Small intestine (tissue), 7 donors: ENCODE measurements around the gene IFT74. TPM values are rescaled to one million over a fixed set of nuclear protein-coding genes. Genes with fewer than 3 reads are reported as not detected.
A peak's percentile ranks its signal among the peaks of the same experiment; 100 is the strongest.

Experiments used
- DNase-seq, 2 donors: peaks; one replicate each; pipeline versions ENCODE4 v3.0.0 to v3.0.0-alpha.2; 2013
- FAIRE-seq: peaks from 2 replicates; lab custom pipeline; 2012; peaks lifted over from hg19 to GRCh38; lab: Jason Lieb, UNC
- H3K27ac ChIP-seq, 3 donors: one replicate each; pipeline ENCODE4 v1.5.1; 2013; ENCODE audit warnings: low read length in 2 of 3, mild to moderate bottlenecking in 2 of 3, control low read depth in 1 of 3, inconsistent platforms in 1 of 3, low read depth in 1 of 3, moderate library complexity in 1 of 3
- H3K27me3 ChIP-seq, 3 donors: one replicate each; pipeline ENCODE4 v1.6.1; 2013; ENCODE audit warnings: low read length in 3 of 3, inconsistent platforms in 1 of 3; ENCODE audit not compliant: control insufficient read depth in 3 of 3, insufficient read depth in 3 of 3
- H3K36me3 ChIP-seq, 3 donors: one replicate each; pipeline ENCODE4 v1.6.1; 2013; ENCODE audit warnings: low read length in 3 of 3, inconsistent platforms in 1 of 3, low read depth in 1 of 3, mild to moderate bottlenecking in 1 of 3, moderate library complexity in 1 of 3; ENCODE audit not compliant: control insufficient read depth in 3 of 3, insufficient read depth in 2 of 3
- H3K4me1 ChIP-seq, 3 donors: one replicate each; pipeline ENCODE4 v1.6.1; 2013; ENCODE audit warnings: low read length in 2 of 3, inconsistent platforms in 1 of 3, low read depth in 1 of 3, mild to moderate bottlenecking in 1 of 3, moderate library complexity in 1 of 3; ENCODE audit not compliant: control insufficient read depth in 3 of 3, insufficient read depth in 2 of 3
- H3K4me3 ChIP-seq, 3 donors: one replicate each; pipeline ENCODE4 v1.5.1; 2013; ENCODE audit warnings: low read length in 3 of 3, control low read depth in 1 of 3, inconsistent platforms in 1 of 3, low read depth in 1 of 3, mild to moderate bottlenecking in 1 of 3, moderate library complexity in 1 of 3
- H3K9me3 ChIP-seq, 2 donors: one replicate each; pipeline ENCODE4 v1.6.1; 2013; ENCODE audit warnings: low read depth in 1 of 2, low read length in 1 of 2; ENCODE audit not compliant: control insufficient read depth in 2 of 2, insufficient read depth in 1 of 2
- WGBS, 3 donors: extraction: QIAGEN DNeasy Blood & Tissue Kit; methylation state at CpG; one replicate each; pipeline ENCODE4 v1.1.7; 2013; 5-methylcytosine and 5-hydroxymethylcytosine counted together
- polyA plus RNA-seq, 4 donors: library from polyadenylated mRNA; stranded (reverse) in 3 of 4; unstranded in 1 of 4; fragments of 200-250 nt in 3 of 4; fragments of 120-200 nt in 1 of 4; gene quantifications; one replicate each; pipeline versions ENCODE4 v1.2.1 to v1.2.3, GENCODE V29; 2013
- donor health status: healthy with polysubstance abuse.
- donor health status: control.
- donor health status: control.
- donor health status: Bipolar disorder and iron deficiency.
- donor health status: healthy.

Gene IFT74
- polyA plus RNA-seq, 4 donors = 4.6 to 25.5 (median 7.0) TPM

DNA sequence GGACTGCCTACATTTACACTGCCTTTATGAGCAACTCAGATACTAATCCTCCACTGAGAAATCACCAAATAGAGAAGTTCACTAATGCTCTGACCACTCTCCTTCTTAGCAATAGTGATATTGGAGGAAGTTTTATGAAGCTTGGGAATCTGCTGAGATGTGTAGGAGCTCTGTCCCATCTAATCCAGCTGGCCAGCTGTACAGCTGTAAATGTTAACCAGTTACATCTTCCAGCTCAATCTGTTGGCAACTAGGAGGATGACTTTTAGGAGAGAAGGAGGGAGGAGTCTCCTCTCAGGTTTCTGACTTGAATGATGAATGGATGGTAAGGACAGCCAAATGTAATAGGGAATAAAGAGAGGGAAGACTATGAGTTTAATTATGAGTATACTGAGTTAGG lies 85.5 kb downstream of the IFT74 start:
- Histone ChIP-seq H3K4me1 (no peaks in the 10 kb centered on the region), H3K9me3 (no peaks in the 10 kb centered on the region), H3K36me3 (peaks cover 0 to 10% (median 0%) of the 10 kb centered on the region in 3 donors), H3K4me3 (no peak overlapping the region), H3K27me3 (no peaks in the 10 kb centered on the region), H3K27ac (no peak overlapping the region)
- FAIRE-seq (no peak), DNase-seq (no peak)

DNA sequence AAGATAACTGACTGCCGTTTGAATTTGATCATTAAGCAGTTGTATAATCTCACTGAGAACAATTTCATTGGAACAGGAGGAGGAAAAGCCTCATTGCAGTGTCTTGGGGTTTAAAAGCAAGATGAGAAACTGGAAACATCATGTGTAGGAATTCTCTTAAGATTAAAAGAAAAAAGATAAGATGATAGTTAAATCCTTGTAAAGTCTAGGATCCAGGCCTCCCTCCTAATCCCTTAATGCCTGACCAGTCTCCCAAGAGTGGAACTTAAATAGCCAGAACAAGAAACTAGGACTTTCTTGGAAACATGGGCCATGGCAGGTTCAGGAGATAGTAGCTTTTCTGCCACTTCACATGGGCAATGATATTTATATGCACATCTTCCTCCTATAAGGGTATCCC lies 86.3 kb downstream of the IFT74 start:
- no peaks in the 10 kb centered on the region for H3K27me3 ChIP-seq
- DNase-seq (no peak), FAIRE-seq (no peak)
- H3K36me3 ChIP-seq = peaks cover 0 to 10% (median 0%) of the 10 kb centered on the region in 3 donors
- no peak overlapping the region for H3K4me3 ChIP-seq
- 68 to 77% (median 74%) methylated on average over 1 of the region's 1 CpG for WGBS, 3 donors
- no peak overlapping the region for H3K27ac ChIP-seq
- H3K4me1 ChIP-seq = no peaks in the 10 kb centered on the region
- H3K9me3 ChIP-seq = no peaks in the 10 kb centered on the region

DNA sequence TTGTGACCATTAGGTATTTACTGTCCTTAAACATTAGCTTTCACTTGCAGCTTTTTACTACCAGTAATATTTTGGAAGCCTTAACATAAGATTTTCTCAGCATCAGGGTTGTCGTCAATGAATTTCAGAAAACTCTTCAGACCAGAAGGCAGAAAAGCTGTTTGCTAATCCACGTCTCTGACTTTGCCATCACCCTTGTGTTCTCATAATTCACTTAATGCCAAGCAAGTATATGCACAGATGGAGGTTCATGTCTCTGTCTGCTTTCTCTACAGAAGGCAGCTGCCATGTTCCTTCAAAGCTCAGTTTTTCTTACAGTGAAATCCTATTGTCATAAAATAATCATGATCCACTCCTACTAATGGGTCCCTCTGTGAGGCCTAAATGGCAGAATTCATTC lies 87.0 kb downstream of the IFT74 start:
- Histone ChIP-seq H3K9me3 (no peaks in the 10 kb centered on the region), H3K27ac (no peak overlapping the region), H3K36me3 (peaks cover 0 to 10% (median 0%) of the 10 kb centered on the region in 3 donors), H3K4me3 (no peak overlapping the region), H3K27me3 (no peaks in the 10 kb centered on the region), H3K4me1 (no peaks in the 10 kb centered on the region)
- FAIRE-seq (no peak), DNase-seq (no peak)
- 95 to 98% (median 96%) methylated on average over 2 of the region's 2 CpGs for WGBS, 3 donors

DNA sequence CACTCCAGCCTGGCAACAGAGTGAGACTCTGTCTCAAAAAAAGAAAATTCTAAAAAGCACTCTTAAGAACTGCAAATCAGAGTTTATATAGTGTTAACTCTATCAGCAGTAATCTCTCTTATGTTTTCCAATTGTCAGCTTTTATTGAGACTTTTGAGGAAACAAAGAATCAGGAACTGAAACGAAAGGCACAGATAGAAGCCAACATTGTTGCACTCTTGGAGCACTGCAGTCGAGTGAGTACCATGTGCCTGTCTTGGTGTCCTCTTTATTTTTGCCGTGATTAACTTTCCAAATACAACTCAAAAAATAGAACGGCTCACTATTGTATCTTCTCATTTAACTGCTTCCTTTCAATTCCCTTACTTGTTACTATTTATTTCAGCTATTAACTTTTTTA lies 90.9 kb downstream of the IFT74 start:
- H3K27ac ChIP-seq = no peak overlapping the region
- H3K9me3 ChIP-seq = no peaks in the 10 kb centered on the region
- no peaks in the 10 kb centered on the region for H3K27me3 ChIP-seq
- no peak for FAIRE-seq
- H3K4me1 ChIP-seq = no peaks in the 10 kb centered on the region
- H3K4me3 ChIP-seq = no peak overlapping the region
- WGBS, 3 donors = 79 to 93% (median 90%) methylated on average over 4 of the region's 4 CpGs
- peaks cover 0 to 13% (median 0%) of the 10 kb centered on the region in 3 donors for H3K36me3 ChIP-seq
- DNase-seq = no peak

DNA sequence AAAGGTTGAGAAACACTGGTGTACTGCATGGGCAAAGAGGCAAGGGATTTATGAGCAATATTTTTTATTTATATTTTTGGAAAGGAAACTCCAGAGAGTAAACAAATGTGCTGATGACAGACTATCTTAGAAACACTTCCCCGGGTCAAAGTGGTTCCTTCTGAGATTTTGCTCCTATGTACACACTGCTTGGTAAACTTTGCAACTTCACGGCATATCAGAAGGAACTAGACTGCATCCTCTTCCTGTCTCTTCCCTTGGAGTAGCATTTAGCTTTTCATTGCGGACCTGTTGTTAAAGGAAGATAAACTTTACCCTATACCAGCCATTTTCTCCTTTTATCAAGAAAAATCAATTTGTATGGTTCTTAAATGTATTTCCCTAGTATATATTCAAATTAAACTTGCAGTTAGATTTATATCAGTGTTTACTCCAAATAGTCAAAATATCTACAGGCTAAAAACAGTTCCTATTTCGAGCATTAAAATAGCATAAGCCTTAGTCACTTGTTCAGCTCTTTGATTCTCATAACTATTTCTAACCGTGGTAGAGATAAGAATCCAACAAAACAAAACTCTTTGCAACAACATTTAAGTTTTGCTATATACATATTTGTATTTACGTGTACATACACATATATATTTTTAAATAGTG lies 97.3 kb downstream of the IFT74 start:
- 44 to 61% (median 55%) methylated on average over 6 of the region's 6 CpGs for WGBS, 3 donors
- no peaks in the 10 kb centered on the region for H3K4me1 ChIP-seq
- DNase-seq (no peak), FAIRE-seq (no peak)
- H3K36me3 ChIP-seq = peaks cover 0 to 15% (median 0%) of the 10 kb centered on the region in 3 donors
- no peaks in the 10 kb centered on the region for H3K9me3 ChIP-seq
- no peak overlapping the region for H3K27ac ChIP-seq
- no peak overlapping the region for H3K4me3 ChIP-seq
- no peaks in the 10 kb centered on the region for H3K27me3 ChIP-seq

DNA sequence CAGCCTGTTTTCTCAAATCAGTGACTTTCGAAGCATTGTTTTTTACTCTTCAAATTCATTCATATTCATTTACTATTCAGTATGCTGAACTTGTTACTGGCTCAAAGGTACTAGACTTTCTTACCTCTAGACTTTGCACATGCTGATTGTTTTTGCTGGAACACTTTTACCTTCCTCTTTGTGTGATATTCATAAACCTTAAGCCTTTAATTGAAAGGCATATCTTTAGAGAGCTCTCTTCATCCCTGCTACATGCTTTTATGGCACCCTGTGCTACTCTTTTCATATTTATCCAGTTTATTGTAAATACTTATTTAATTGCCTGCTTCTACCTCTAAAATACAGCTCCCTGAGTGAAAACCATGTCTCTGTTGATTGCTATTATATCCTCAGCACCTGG lies 97.9 kb downstream of the IFT74 start:
- Histone ChIP-seq H3K4me3 (no peak overlapping the region), H3K27ac (no peak overlapping the region), H3K36me3 (peaks cover 0 to 12% (median 0%) of the 10 kb centered on the region in 3 donors), H3K4me1 (no peaks in the 10 kb centered on the region), H3K9me3 (no peaks in the 10 kb centered on the region), H3K27me3 (no peaks in the 10 kb centered on the region)
- DNase-seq (no peak), FAIRE-seq (no peak)
- WGBS, 3 donors = 96 to 100% (median 100%) methylated on average over 1 of the region's 1 CpG

DNA sequence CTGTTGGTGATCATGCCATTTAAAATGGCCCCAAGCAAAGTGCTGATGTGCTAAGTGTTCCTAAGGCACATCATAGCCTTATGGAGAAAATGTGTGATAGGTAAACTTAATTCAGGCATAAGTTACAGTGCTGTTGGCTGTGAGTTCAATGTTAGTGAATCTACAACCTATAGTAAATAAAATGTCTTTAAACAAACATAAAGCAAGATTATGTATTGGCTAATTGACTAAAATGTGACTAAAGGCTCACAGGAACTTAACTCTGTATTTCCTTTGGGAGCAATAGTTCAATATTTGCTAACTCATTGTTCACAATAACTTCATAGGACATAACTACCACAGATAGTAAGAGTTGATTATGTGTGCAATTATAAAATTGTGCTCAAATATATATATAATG lies 98.6 kb downstream of the IFT74 start:
- Histone ChIP-seq H3K27ac (no peak overlapping the region), H3K36me3 (peaks cover 0 to 12% (median 0%) of the 10 kb centered on the region in 3 donors), H3K4me1 (no peaks in the 10 kb centered on the region), H3K4me3 (no peak overlapping the region), H3K27me3 (no peaks in the 10 kb centered on the region), H3K9me3 (no peaks in the 10 kb centered on the region)
- DNase-seq (no peak), FAIRE-seq (peak; percentile 26)

DNA sequence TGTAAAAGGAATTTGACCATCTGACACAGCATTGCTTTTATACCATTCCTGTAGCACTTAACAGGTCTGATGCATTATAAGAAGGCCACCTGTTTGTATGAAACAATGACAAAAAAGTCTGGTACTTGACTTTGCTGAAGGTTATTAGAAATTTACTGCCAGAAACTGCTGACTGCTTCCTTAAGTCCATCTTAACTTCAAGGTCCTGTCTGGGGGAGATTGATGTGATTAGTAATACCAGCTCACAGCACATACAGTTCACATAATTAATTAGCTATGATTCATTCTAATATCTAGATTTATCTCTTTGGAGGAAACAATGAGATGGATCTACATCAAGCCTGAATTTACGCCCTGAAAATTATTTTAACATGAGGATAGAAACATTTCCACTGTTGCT lies 103.2 kb downstream of the IFT74 start:
- H3K36me3 ChIP-seq = peaks cover 0 to 14% (median 0%) of the 10 kb centered on the region in 3 donors
- no peak overlapping the region for H3K4me3 ChIP-seq
- DNase-seq (peak in 1 of 2 donors; percentile 23), FAIRE-seq (no peak)
- H3K27me3 ChIP-seq = no peaks in the 10 kb centered on the region
- no peaks in the 10 kb centered on the region for H3K4me1 ChIP-seq
- H3K9me3 ChIP-seq = no peaks in the 10 kb centered on the region
- H3K27ac ChIP-seq = no peak overlapping the region
- WGBS, 3 donors = 62 to 68% (median 67%) methylated on average over 1 of the region's 1 CpG

DNA sequence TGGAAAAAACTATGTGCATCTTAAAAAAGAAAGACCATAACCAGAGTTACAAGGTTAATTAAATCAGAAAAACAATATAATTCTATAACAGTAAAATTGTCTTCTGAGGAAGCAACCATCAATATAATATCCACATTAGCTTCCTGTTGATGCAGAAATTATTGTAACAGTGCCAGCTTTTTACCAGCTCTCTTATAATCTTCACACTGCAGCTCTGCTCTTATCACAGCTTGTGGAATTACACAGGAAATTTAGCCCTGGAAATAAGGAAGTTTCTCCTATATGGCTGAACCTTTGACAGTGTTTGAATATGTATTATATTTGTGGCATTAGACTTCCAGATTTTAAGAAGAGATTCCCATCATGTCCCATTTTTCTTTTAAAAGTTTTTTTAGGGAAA lies 103.7 kb downstream of the IFT74 start:
- H3K4me1 ChIP-seq = no peaks in the 10 kb centered on the region
- no peak overlapping the region for H3K27ac ChIP-seq
- H3K9me3 ChIP-seq = no peaks in the 10 kb centered on the region
- peaks cover 0 to 14% (median 0%) of the 10 kb centered on the region in 3 donors for H3K36me3 ChIP-seq
- no peaks in the 10 kb centered on the region for H3K27me3 ChIP-seq
- no peak for FAIRE-seq
- H3K4me3 ChIP-seq = no peak overlapping the region
- peak in 1 of 2 donors; percentile 65 for DNase-seq
